Neural cell (in vitro differentiated cells): ENCODE measurements around the gene SLC32A1. TPM values are rescaled to one million over a fixed set of nuclear protein-coding genes. Genes with fewer than 3 reads are reported as not detected.

Experiments
- H2AFZ ChIP-seq: fragments of 200-600, 300-800 bp; sonication (generic), shearing (Covaris generic); 2 replicates; pipeline ENCODE4 v1.6.0; 2014; ENCODE audit warnings: low read depth, mild to moderate bottlenecking, antibody characterized with exemption, low read length, moderate library complexity
- H3F3A ChIP-seq: fragments of 200-600 bp; shearing (Covaris generic); 2 replicates; pipeline ENCODE4 v1.6.1; 2016; ENCODE audit warnings: mild to moderate bottlenecking, moderate library complexity, mixed read lengths, antibody characterized with exemption, low read length; ENCODE audit not compliant: insufficient read depth, poor library complexity, severe bottlenecking
- H3K27ac ChIP-seq: fragments of 200-600, 300-800 bp; sonication (generic), shearing (Covaris generic); 2 replicates; pipeline ENCODE4 v1.5.1; 2014; ENCODE audit warnings: mild to moderate bottlenecking, low read length, moderate library complexity
- H3K27me3 ChIP-seq: fragments of 300-800, 200-600 bp; sonication (generic), shearing (Covaris generic); 2 replicates; pipeline ENCODE4 v1.6.0; 2014; ENCODE audit warnings: mild to moderate bottlenecking, low read depth, low read length, moderate library complexity; ENCODE audit not compliant: insufficient read depth
- H3K36me3 ChIP-seq: fragments of 300-800, 200-600 bp; sonication (generic), shearing (Covaris generic); 2 replicates; pipeline ENCODE4 v1.5.1; 2014; ENCODE audit warnings: mild to moderate bottlenecking, antibody characterized with exemption, low read length, moderate library complexity; ENCODE audit not compliant: insufficient read depth
- H3K4me2 ChIP-seq: fragments of 300-800, 200-600 bp; sonication (generic), shearing (Covaris generic); 2 replicates; pipeline ENCODE4 v1.6.0; 2014; ENCODE audit warnings: mild to moderate bottlenecking, low read length
- H3K4me3 ChIP-seq: fragments of 300-800, 200-600 bp; sonication (generic), shearing (Covaris generic); 2 replicates; pipeline ENCODE4 v1.5.1; 2014; ENCODE audit warnings: mild to moderate bottlenecking, low read length, moderate library complexity
- H3K79me2 ChIP-seq: fragments of 200-600 bp; shearing (Covaris generic); replicated peaks from 2 replicates; pipeline ENCODE4 v1.6.0; 2014; ENCODE audit warnings: mild to moderate bottlenecking, low read length, moderate library complexity; ENCODE audit not compliant: insufficient read depth
- H3K9ac ChIP-seq: fragments of 300-800, 200-600 bp; sonication (generic), shearing (Covaris generic); 2 replicates; pipeline ENCODE4 v1.6.1; 2016; ENCODE audit warnings: mild to moderate bottlenecking, low read length, mixed read lengths
- H3K9me2 ChIP-seq: fragments of 200-600 bp; shearing (Covaris generic); 2 replicates; pipeline ENCODE4 v1.6.1; 2016; ENCODE audit warnings: mild to moderate bottlenecking, low read length, mixed read lengths; ENCODE audit not compliant: insufficient read depth
- H3K9me3 ChIP-seq: fragments of 200-600, 300-800 bp; sonication (generic), shearing (Covaris generic); 2 replicates; pipeline ENCODE4 v1.6.1; 2016; ENCODE audit warnings: mild to moderate bottlenecking, mixed run types, low read length, moderate library complexity, mixed read lengths
- H4K20me1 ChIP-seq: fragments of 200-600 bp; shearing (Covaris generic); 2 replicates; pipeline ENCODE4 v1.6.1; 2016; ENCODE audit warnings: mild to moderate bottlenecking, mixed run types; ENCODE audit not compliant: insufficient read depth
- EP300 ChIP-seq: fragments of 450-650 bp; conservative IDR thresholded peaks from 2 replicates; pipeline ENCODE4 v1.6.1; 2014; ENCODE audit warnings: antibody characterized with exemption, mild to moderate bottlenecking, moderate library complexity; ENCODE audit not compliant: poor library complexity, severe bottlenecking
- EZH2 ChIP-seq: fragments of 200-600, 300-800 bp; shearing (Covaris generic), sonication (generic); IDR thresholded peaks from 2 replicates; pipeline ENCODE4 v1.6.1; 2014; ENCODE audit warnings: antibody characterized with exemption, low read length, borderline replicate concordance, mild to moderate bottlenecking; ENCODE audit not compliant: insufficient read depth, poor library complexity, severe bottlenecking
- MXI1 ChIP-seq: fragments of 450-650 bp; conservative IDR thresholded peaks from 2 replicates; pipeline ENCODE4 v1.6.1; 2014; ENCODE audit warnings: antibody characterized with exemption, mild to moderate bottlenecking; ENCODE audit not compliant: poor library complexity, severe bottlenecking
- POLR2AphosphoS5 ChIP-seq: IDR thresholded peaks from 2 replicates; pipeline ENCODE4 v1.6.1; 2012
- RAD21 ChIP-seq: fragments of 450-650 bp; conservative IDR thresholded peaks from 2 replicates; pipeline ENCODE4 v1.6.1; 2014; ENCODE audit warnings: antibody characterized with exemption, mild to moderate bottlenecking, moderate library complexity
- SMC3 ChIP-seq: fragments of 450-650 bp; conservative IDR thresholded peaks from 2 replicates; pipeline ENCODE4 v1.6.1; 2014; ENCODE audit warnings: antibody characterized with exemption, mild to moderate bottlenecking, moderate library complexity; ENCODE audit not compliant: poor library complexity
- TAF1 ChIP-seq: IDR thresholded peaks from 2 replicates; pipeline ENCODE4 v1.6.1; 2012; ENCODE audit warnings: low read depth
- polyA plus RNA-seq: library from polyadenylated mRNA; depleted of rRNA; stranded (reverse); fragments of >200 nt; gene quantifications from 2 replicates; pipeline ENCODE4 v1.2.3, GENCODE V29; 2014
- TF ChIP-seq, protein P1 (sequence below): fragments of 450-650 bp; IDR thresholded peaks from 2 replicates; pipeline ENCODE4 v1.5.1; 2014; ENCODE audit warnings: antibody characterized with exemption, mild to moderate bottlenecking, moderate library complexity; ENCODE audit not compliant: poor library complexity, severe bottlenecking
- TF ChIP-seq, protein P2 (sequence below): IDR thresholded peaks from 2 replicates; pipeline ENCODE4 v1.6.1; 2012; ENCODE audit warnings: borderline replicate concordance

SLC32A1 gene
- polyA plus RNA-seq, 1 donor from 2014 or later: 36.2 TPM

GRCh38 chr20:38704136-38704535 is 20.1 kb upstream of the SLC32A1 start (continued):
- TF ChIP-seq, protein P1, sequence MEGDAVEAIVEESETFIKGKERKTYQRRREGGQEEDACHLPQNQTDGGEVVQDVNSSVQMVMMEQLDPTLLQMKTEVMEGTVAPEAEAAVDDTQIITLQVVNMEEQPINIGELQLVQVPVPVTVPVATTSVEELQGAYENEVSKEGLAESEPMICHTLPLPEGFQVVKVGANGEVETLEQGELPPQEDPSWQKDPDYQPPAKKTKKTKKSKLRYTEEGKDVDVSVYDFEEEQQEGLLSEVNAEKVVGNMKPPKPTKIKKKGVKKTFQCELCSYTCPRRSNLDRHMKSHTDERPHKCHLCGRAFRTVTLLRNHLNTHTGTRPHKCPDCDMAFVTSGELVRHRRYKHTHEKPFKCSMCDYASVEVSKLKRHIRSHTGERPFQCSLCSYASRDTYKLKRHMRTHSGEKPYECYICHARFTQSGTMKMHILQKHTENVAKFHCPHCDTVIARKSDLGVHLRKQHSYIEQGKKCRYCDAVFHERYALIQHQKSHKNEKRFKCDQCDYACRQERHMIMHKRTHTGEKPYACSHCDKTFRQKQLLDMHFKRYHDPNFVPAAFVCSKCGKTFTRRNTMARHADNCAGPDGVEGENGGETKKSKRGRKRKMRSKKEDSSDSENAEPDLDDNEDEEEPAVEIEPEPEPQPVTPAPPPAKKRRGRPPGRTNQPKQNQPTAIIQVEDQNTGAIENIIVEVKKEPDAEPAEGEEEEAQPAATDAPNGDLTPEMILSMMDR: no peak

GRCh38 chr20:38706509-38706908 is 17.8 kb upstream of the SLC32A1 start:
- peaks cover 6% of the 10 kb centered on the region for H3K79me2 ChIP-seq
- H3K4me2 ChIP-seq: no peak overlapping the region
- H3K9me3 ChIP-seq: no peaks in the 10 kb centered on the region
- H3K9ac ChIP-seq: no peak overlapping the region
- H3K9me2 ChIP-seq: no peaks in the 10 kb centered on the region
- H3K36me3 ChIP-seq: no peaks in the 10 kb centered on the region
- no peaks in the 10 kb centered on the region for H3F3A ChIP-seq
- no peaks in the 10 kb centered on the region for H4K20me1 ChIP-seq
- H3K27me3 ChIP-seq: no peaks in the 10 kb centered on the region
- no peak overlapping the region for H3K27ac ChIP-seq
- TF ChIP-seq, protein P1: no peak
- TF ChIP-seq POLR2AphosphoS5: no peak
- H2AFZ ChIP-seq: no peak overlapping the region
- no peak overlapping the region for H3K4me3 ChIP-seq

- no peaks in the 10 kb centered on the region for H3K27me3 ChIP-seq
- H3K9me2 ChIP-seq: no peaks in the 10 kb centered on the region
- H3K4me2 ChIP-seq: no peak overlapping the region
Observed at GRCh38 chr20:38714308-38714707, 10.0 kb upstream of the SLC32A1 start.

More at GRCh38 chr20:38714308-38714707, 10.0 kb upstream of the SLC32A1 start:
- Histone ChIP-seq H3K27ac (peak overlapping the region; percentile 66), H2AFZ (no peak overlapping the region), H3F3A (peaks cover 3% of the 10 kb centered on the region), H4K20me1 (no peaks in the 10 kb centered on the region), H3K4me3 (no peak overlapping the region), H3K79me2 (peaks cover 39% of the 10 kb centered on the region), H3K9ac (peak overlapping the region; percentile 21), H3K9me3 (no peaks in the 10 kb centered on the region), H3K36me3 (no peaks in the 10 kb centered on the region)
- no peak for TF ChIP-seq EZH2
- no peak for TF ChIP-seq RAD21
- no peak for TF ChIP-seq POLR2AphosphoS5
- TF ChIP-seq, protein P2, sequence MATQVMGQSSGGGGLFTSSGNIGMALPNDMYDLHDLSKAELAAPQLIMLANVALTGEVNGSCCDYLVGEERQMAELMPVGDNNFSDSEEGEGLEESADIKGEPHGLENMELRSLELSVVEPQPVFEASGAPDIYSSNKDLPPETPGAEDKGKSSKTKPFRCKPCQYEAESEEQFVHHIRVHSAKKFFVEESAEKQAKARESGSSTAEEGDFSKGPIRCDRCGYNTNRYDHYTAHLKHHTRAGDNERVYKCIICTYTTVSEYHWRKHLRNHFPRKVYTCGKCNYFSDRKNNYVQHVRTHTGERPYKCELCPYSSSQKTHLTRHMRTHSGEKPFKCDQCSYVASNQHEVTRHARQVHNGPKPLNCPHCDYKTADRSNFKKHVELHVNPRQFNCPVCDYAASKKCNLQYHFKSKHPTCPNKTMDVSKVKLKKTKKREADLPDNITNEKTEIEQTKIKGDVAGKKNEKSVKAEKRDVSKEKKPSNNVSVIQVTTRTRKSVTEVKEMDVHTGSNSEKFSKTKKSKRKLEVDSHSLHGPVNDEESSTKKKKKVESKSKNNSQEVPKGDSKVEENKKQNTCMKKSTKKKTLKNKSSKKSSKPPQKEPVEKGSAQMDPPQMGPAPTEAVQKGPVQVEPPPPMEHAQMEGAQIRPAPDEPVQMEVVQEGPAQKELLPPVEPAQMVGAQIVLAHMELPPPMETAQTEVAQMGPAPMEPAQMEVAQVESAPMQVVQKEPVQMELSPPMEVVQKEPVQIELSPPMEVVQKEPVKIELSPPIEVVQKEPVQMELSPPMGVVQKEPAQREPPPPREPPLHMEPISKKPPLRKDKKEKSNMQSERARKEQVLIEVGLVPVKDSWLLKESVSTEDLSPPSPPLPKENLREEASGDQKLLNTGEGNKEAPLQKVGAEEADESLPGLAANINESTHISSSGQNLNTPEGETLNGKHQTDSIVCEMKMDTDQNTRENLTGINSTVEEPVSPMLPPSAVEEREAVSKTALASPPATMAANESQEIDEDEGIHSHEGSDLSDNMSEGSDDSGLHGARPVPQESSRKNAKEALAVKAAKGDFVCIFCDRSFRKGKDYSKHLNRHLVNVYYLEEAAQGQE: no peak
- TF ChIP-seq TAF1: no peak
- TF ChIP-seq, protein P1: no peak
- no peak for TF ChIP-seq EP300
- no peak for TF ChIP-seq SMC3
- TF ChIP-seq MXI1: no peak
